ENCODE measurements around the gene STXBP6. TPM values are rescaled to one million over a fixed set of nuclear protein-coding genes. Genes with fewer than 3 reads are reported as not detected.

The STXBP6 gene
- not detected for total RNA-seq

GRCh38 chr14:25049568-25050268 is at the start of gene STXBP6:
STXBP6 (minus strand) TSS chr14:25050147; CDS start chr14:24974818, 75,329 bp downstream.
- Mint-ChIP-seq H3K27ac (no peak within 1 kb of the TSS), H3K27me3 (peaks cover 52% of the 10 kb centered on the region), H3K4me1 (no peaks in the 10 kb centered on the region), H3K9me3 (no peaks in the 10 kb centered on the region), H3K36me3 (ENCODE audit: low read depth) (no peaks in the 10 kb centered on the region), H3K4me3 (peak within 1 kb of the TSS; percentile 40)
- ATAC-seq (replicated peaks) = no peak

GRCh38 chr14:25097120-25097519 is 47.2 kb upstream of the STXBP6 start:
- Mint-ChIP-seq H3K4me1 (no peaks in the 10 kb centered on the region), H3K9me3 (no peaks in the 10 kb centered on the region), H3K27me3 (peaks cover 26% of the 10 kb centered on the region), H3K4me3 (no peak overlapping the region), H3K36me3 (ENCODE audit: low read depth) (no peaks in the 10 kb centered on the region), H3K27ac (no peak overlapping the region)
- no peak for ATAC-seq (replicated peaks)

- no peak for ATAC-seq (replicated peaks)
- H3K27ac Mint-ChIP-seq = no peak overlapping the region
- H3K4me3 Mint-ChIP-seq = no peak overlapping the region
- no peaks in the 10 kb centered on the region for H3K4me1 Mint-ChIP-seq
- H3K27me3 Mint-ChIP-seq = peaks cover 28% of the 10 kb centered on the region
- no peaks in the 10 kb centered on the region for H3K36me3 Mint-ChIP-seq (ENCODE audit: low read depth)
- H3K9me3 Mint-ChIP-seq = no peaks in the 10 kb centered on the region
Observed at GRCh38 chr14:25095736-25096437, 45.9 kb upstream of the STXBP6 start.

- no peak overlapping the region for H3K27ac Mint-ChIP-seq
- no peaks in the 10 kb centered on the region for H3K36me3 Mint-ChIP-seq (ENCODE audit: low read depth)
- H3K27me3 Mint-ChIP-seq = peaks cover 34% of the 10 kb centered on the region
- no peaks in the 10 kb centered on the region for H3K4me1 Mint-ChIP-seq
- ATAC-seq (replicated peaks) = no peak
- no peak overlapping the region for H3K4me3 Mint-ChIP-seq
- H3K9me3 Mint-ChIP-seq = no peaks in the 10 kb centered on the region
Observed at GRCh38 chr14:25094171-25094907, 44.4 kb upstream of the STXBP6 start.

- Mint-ChIP-seq H3K9me3 (no peaks in the 10 kb centered on the region), H3K4me1 (no peaks in the 10 kb centered on the region), H3K27me3 (peaks cover 39% of the 10 kb centered on the region), H3K4me3 (no peak overlapping the region), H3K36me3 (ENCODE audit: low read depth) (no peaks in the 10 kb centered on the region), H3K27ac (no peak overlapping the region)
- no peak for ATAC-seq (replicated peaks)
Observed at GRCh38 chr14:25092258-25092740, 42.4 kb upstream of the STXBP6 start.

- Mint-ChIP-seq H3K27ac (no peak overlapping the region), H3K36me3 (ENCODE audit: low read depth) (no peaks in the 10 kb centered on the region), H3K27me3 (peaks cover 38% of the 10 kb centered on the region), H3K4me1 (no peaks in the 10 kb centered on the region), H3K4me3 (no peak overlapping the region), H3K9me3 (no peaks in the 10 kb centered on the region)
- ATAC-seq (replicated peaks) = no peak
Observed at GRCh38 chr14:25090716-25091454, 40.9 kb upstream of the STXBP6 start.

GRCh38 chr14:25090256-25090655 is 40.3 kb upstream of the STXBP6 start:
- no peak for ATAC-seq (replicated peaks)

GRCh38 chr14:25089496-25089895 is 39.5 kb upstream of the STXBP6 start:
- H3K36me3 Mint-ChIP-seq (ENCODE audit: low read depth) = no peaks in the 10 kb centered on the region
- H3K27me3 Mint-ChIP-seq = peaks cover 26% of the 10 kb centered on the region
- no peaks in the 10 kb centered on the region for H3K9me3 Mint-ChIP-seq
- H3K4me3 Mint-ChIP-seq = no peak overlapping the region
- no peaks in the 10 kb centered on the region for H3K4me1 Mint-ChIP-seq
- H3K27ac Mint-ChIP-seq = no peak overlapping the region
- no peak for ATAC-seq (replicated peaks)

More at GRCh38 chr14:25090256-25090655, 40.3 kb upstream of the STXBP6 start:
- Mint-ChIP-seq H3K4me1 (no peaks in the 10 kb centered on the region), H3K9me3 (no peaks in the 10 kb centered on the region), H3K27me3 (peaks cover 32% of the 10 kb centered on the region), H3K4me3 (no peak overlapping the region), H3K27ac (no peak overlapping the region), H3K36me3 (ENCODE audit: low read depth) (no peaks in the 10 kb centered on the region)

GRCh38 chr14:25086821-25087396 is 37.0 kb upstream of the STXBP6 start:
- peaks cover 33% of the 10 kb centered on the region for H3K27me3 Mint-ChIP-seq
- H3K36me3 Mint-ChIP-seq (ENCODE audit: low read depth) = no peaks in the 10 kb centered on the region
- H3K27ac Mint-ChIP-seq = no peak overlapping the region
- no peak for ATAC-seq (replicated peaks)
- no peak overlapping the region for H3K4me3 Mint-ChIP-seq
- no peaks in the 10 kb centered on the region for H3K9me3 Mint-ChIP-seq
- no peaks in the 10 kb centered on the region for H3K4me1 Mint-ChIP-seq

GRCh38 chr14:25086081-25086480 is 36.1 kb upstream of the STXBP6 start:
- H3K4me3 Mint-ChIP-seq = no peak overlapping the region
- no peaks in the 10 kb centered on the region for H3K4me1 Mint-ChIP-seq
- no peaks in the 10 kb centered on the region for H3K36me3 Mint-ChIP-seq (ENCODE audit: low read depth)
- no peak overlapping the region for H3K27ac Mint-ChIP-seq
- H3K9me3 Mint-ChIP-seq = peaks cover 4% of the 10 kb centered on the region
- H3K27me3 Mint-ChIP-seq = peaks cover 36% of the 10 kb centered on the region
- ATAC-seq (replicated peaks) = no peak

- no peaks in the 10 kb centered on the region for H3K36me3 Mint-ChIP-seq (ENCODE audit: low read depth)
- H3K4me3 Mint-ChIP-seq = no peak overlapping the region
- peaks cover 4% of the 10 kb centered on the region for H3K9me3 Mint-ChIP-seq
- ATAC-seq (replicated peaks) = no peak
- peaks cover 30% of the 10 kb centered on the region for H3K27me3 Mint-ChIP-seq
- no peaks in the 10 kb centered on the region for H3K4me1 Mint-ChIP-seq
- H3K27ac Mint-ChIP-seq = no peak overlapping the region
Observed at GRCh38 chr14:25080682-25081081, 30.7 kb upstream of the STXBP6 start.

GRCh38 chr14:25079311-25079710 is 29.4 kb upstream of the STXBP6 start:
- peaks cover 4% of the 10 kb centered on the region for H3K9me3 Mint-ChIP-seq
- H3K4me3 Mint-ChIP-seq = no peak overlapping the region
- no peaks in the 10 kb centered on the region for H3K36me3 Mint-ChIP-seq (ENCODE audit: low read depth)
- peaks cover 27% of the 10 kb centered on the region for H3K27me3 Mint-ChIP-seq
- no peak for ATAC-seq (replicated peaks)
- H3K4me1 Mint-ChIP-seq = no peaks in the 10 kb centered on the region
- H3K27ac Mint-ChIP-seq = no peak overlapping the region

GRCh38 chr14:25074099-25074685 is 24.2 kb upstream of the STXBP6 start:
- H3K27me3 Mint-ChIP-seq = peaks cover 10% of the 10 kb centered on the region
- no peaks in the 10 kb centered on the region for H3K4me1 Mint-ChIP-seq
- no peak overlapping the region for H3K4me3 Mint-ChIP-seq
- no peaks in the 10 kb centered on the region for H3K36me3 Mint-ChIP-seq (ENCODE audit: low read depth)
- H3K27ac Mint-ChIP-seq = no peak overlapping the region
- H3K9me3 Mint-ChIP-seq = no peaks in the 10 kb centered on the region
- ATAC-seq (replicated peaks) = no peak

All from activated T-helper 17 cell treated with anti-CD3 and anti-CD28 coated beads, Interleukin-2, amount 50 U/mL, for 72 hours (primary cell).